GM23338 (cell line): ENCODE data around the gene PTGDR2. TPM values are rescaled to one million over a fixed set of nuclear protein-coding genes. Genes with fewer than 3 reads are reported as not detected.
A peak's percentile ranks its signal among the peaks of the same experiment; 100 is the strongest.

Experiments used
- ATAC-seq: fragments of 200-7000 bp; cut with Tn5 transposase; 3 replicates; pipeline ENCODE4 v1.9.1; 2020
- DNase-seq: peaks from one replicate; pipeline ENCODE4 v3.0.0-alpha.2; 2015; ENCODE audit warnings: low spot score
- H2AFZ ChIP-seq: fragments of 200-600 bp; sonication (generic); 2 replicates; pipeline ENCODE4 v1.8.0; 2016; ENCODE audit warnings: antibody characterized with exemption, mild to moderate bottlenecking, moderate library complexity
- H3F3A ChIP-seq: fragments of 200-600 bp; sonication (generic); replicated peaks from 2 replicates; pipeline ENCODE4 v1.8.0; 2017; ENCODE audit warnings: antibody characterized with exemption, mixed run types, low read depth
- H3K27ac ChIP-seq: fragments of 200-600 bp; sonication (generic); 2 replicates; pipeline ENCODE4 v1.6.1; 2016; ENCODE audit warnings: low read depth
- H3K27me3 ChIP-seq: fragments of 200-600 bp; sonication (generic); 2 replicates; pipeline ENCODE4 v1.8.0; 2016; ENCODE audit warnings: mild to moderate bottlenecking, mixed run types, moderate library complexity; ENCODE audit not compliant: insufficient read depth
- H3K36me3 ChIP-seq: fragments of 200-600 bp; sonication (generic); 2 replicates; pipeline ENCODE4 v1.8.0; 2016; ENCODE audit warnings: mild to moderate bottlenecking; ENCODE audit not compliant: insufficient read depth
- H3K4me1 ChIP-seq: fragments of 200-600 bp; sonication (generic); 2 replicates; pipeline ENCODE4 v1.8.0; 2016; ENCODE audit warnings: mild to moderate bottlenecking, moderate library complexity; ENCODE audit not compliant: insufficient read depth
- H3K4me2 ChIP-seq: fragments of 200-600 bp; sonication (generic); 2 replicates; pipeline ENCODE4 v1.7.1; 2017; ENCODE audit warnings: mixed run types
- H3K4me3 ChIP-seq: fragments of 200-600 bp; sonication (generic); 2 replicates; pipeline ENCODE4 v1.6.1; 2016; ENCODE audit warnings: mixed run types
- H3K79me2 ChIP-seq: fragments of 200-600 bp; sonication (generic); replicated peaks from 2 replicates; pipeline ENCODE4 v1.8.0; 2017; ENCODE audit warnings: mild to moderate bottlenecking; ENCODE audit not compliant: insufficient read depth
- H3K9me2 ChIP-seq: fragments of 200-600 bp; sonication (generic); 2 replicates; pipeline ENCODE4 v1.8.0; 2017; ENCODE audit not compliant: insufficient read depth
- H4K20me1 ChIP-seq: fragments of 200-600 bp; sonication (generic); replicated peaks from 2 replicates; pipeline ENCODE4 v1.8.0; 2017; ENCODE audit warnings: mild to moderate bottlenecking; ENCODE audit not compliant: insufficient read depth
- H3K27ac Mint-ChIP-seq: 2 replicates; pipeline ENCODE4 v1.8.0; 2020; ENCODE audit warnings: inconsistent platforms, mild to moderate bottlenecking, moderate library complexity, mixed read lengths
- H3K27me3 Mint-ChIP-seq: 3 replicates; pipeline ENCODE4 v1.8.0; 2022; ENCODE audit warnings: low read depth, mild to moderate bottlenecking, moderate library complexity, mixed read lengths, inconsistent platforms; ENCODE audit not compliant: insufficient read depth, poor library complexity
- H3K36me3 Mint-ChIP-seq: 3 replicates; pipeline ENCODE4 v1.8.0; 2021; ENCODE audit warnings: low read depth, mild to moderate bottlenecking, inconsistent platforms, moderate library complexity, mixed read lengths
- H3K4me1 Mint-ChIP-seq: 3 replicates; pipeline ENCODE4 v1.8.0; 2020; ENCODE audit warnings: mild to moderate bottlenecking, inconsistent platforms, mixed read lengths
- H3K4me3 Mint-ChIP-seq: 3 replicates; pipeline ENCODE4 v1.8.0; 2021; ENCODE audit warnings: moderate library complexity, mild to moderate bottlenecking, inconsistent platforms, mixed read lengths
- H3K9me3 Mint-ChIP-seq: 3 replicates; pipeline ENCODE4 v1.8.0; 2020; ENCODE audit warnings: moderate library complexity, mild to moderate bottlenecking, inconsistent platforms, mixed read lengths
- CREB1 ChIP-seq: fragments of 250-450 bp; sonication (Bioruptor Pico); IDR thresholded peaks from 2 replicates; pipeline ENCODE4 v1.5.0; 2020; ENCODE audit warnings: low read depth, mild to moderate bottlenecking, moderate library complexity
- EZH2 ChIP-seq: fragments of 200-600 bp; sonication (generic); IDR thresholded peaks from one replicate; pipeline ENCODE4 v1.8.0; 2017; ENCODE audit warnings: antibody characterized with exemption, mild to moderate bottlenecking, low read depth; ENCODE audit not compliant: unreplicated experiment
- EZH2phosphoT487 ChIP-seq: fragments of 200-600 bp; sonication (generic); IDR thresholded peaks from one replicate; pipeline ENCODE4 v1.8.1; 2018; ENCODE audit warnings: antibody characterized with exemption; ENCODE audit not compliant: unreplicated experiment
- JUNB ChIP-seq: IDR thresholded peaks from one replicate; pipeline ENCODE4 v1.6.1; 2016; ENCODE audit warnings: antibody characterized with exemption; ENCODE audit not compliant: unreplicated experiment
- NANOG ChIP-seq: IDR thresholded peaks from 2 replicates; pipeline ENCODE4 v1.6.1; 2016; ENCODE audit warnings: antibody characterized with exemption, borderline replicate concordance
- POLR2AphosphoS5 ChIP-seq: IDR thresholded peaks from 2 replicates; pipeline ENCODE4 v1.6.1; 2016; ENCODE audit warnings: antibody characterized with exemption, low read depth
- REST ChIP-seq: IDR thresholded peaks from one replicate; pipeline ENCODE4 v1.6.1; 2018; ENCODE audit warnings: antibody characterized with exemption; ENCODE audit not compliant: unreplicated experiment
- ZNF114 ChIP-seq: fragments of 250-450 bp; sonication (Bioruptor Pico); IDR thresholded peaks from 2 replicates; pipeline ENCODE4 v1.5.0; 2020; ENCODE audit warnings: mild to moderate bottlenecking, moderate library complexity
- ZNF331 ChIP-seq: fragments of 250-450 bp; sonication (Bioruptor Pico); IDR thresholded peaks from 2 replicates; pipeline ENCODE4 v1.5.0; 2020; ENCODE audit warnings: low read depth, mild to moderate bottlenecking, moderate library complexity
- polyA plus RNA-seq: library from polyadenylated mRNA; unstranded; fragments of >200 nt; fragmentation: Nextera tagmentation; extraction: Ambion mirVana; gene quantifications from 2 replicates; pipeline ENCODE4 v1.2.1, GENCODE V29; 2016
- total RNA-seq: library from RNA; depleted of rRNA; stranded (reverse); fragments of >200 nt; shearing (Covaris generic); gene quantifications from 2 replicates; pipeline ENCODE4 v1.2.3, GENCODE V29; 2014
- TF ChIP-seq, protein P1 (sequence below): IDR thresholded peaks from 2 replicates; pipeline ENCODE4 v1.6.1; 2016; ENCODE audit warnings: antibody characterized with exemption

PTGDR2 gene
- total and polyA plus RNA-seq, 2 experiments from 2014 or later, result 0.24 to 0.73 TPM

GRCh38 chr11:60890696-60891095 lies 34.9 kb upstream of the PTGDR2 start:
- DNase-seq, result no peak
- no peak for TF ChIP-seq JUNB
- Mint-ChIP-seq H3K4me3 (no peak overlapping the region), H3K9me3 (no peaks in the 10 kb centered on the region), H3K27ac (no peak overlapping the region), H3K36me3 (peaks cover 36% of the 10 kb centered on the region), H3K4me1 (no peaks in the 10 kb centered on the region), H3K27me3 (peaks cover 8% of the 10 kb centered on the region)
- Histone ChIP-seq H3K79me2 (no peaks in the 10 kb centered on the region), H3K4me2 (no peak overlapping the region), H3K27me3 (no peaks in the 10 kb centered on the region), H3K9me2 (no peaks in the 10 kb centered on the region), H3K4me3 (no peak overlapping the region), H3F3A (no peaks in the 10 kb centered on the region), H3K36me3 (peaks cover 20% of the 10 kb centered on the region), H2AFZ (no peak overlapping the region), H3K4me1 (no peaks in the 10 kb centered on the region), H3K27ac (no peak overlapping the region), H4K20me1 (peaks cover 2% of the 10 kb centered on the region; the same call in 1 of the 2 replicates)
- ATAC-seq, result no peak

DNA sequence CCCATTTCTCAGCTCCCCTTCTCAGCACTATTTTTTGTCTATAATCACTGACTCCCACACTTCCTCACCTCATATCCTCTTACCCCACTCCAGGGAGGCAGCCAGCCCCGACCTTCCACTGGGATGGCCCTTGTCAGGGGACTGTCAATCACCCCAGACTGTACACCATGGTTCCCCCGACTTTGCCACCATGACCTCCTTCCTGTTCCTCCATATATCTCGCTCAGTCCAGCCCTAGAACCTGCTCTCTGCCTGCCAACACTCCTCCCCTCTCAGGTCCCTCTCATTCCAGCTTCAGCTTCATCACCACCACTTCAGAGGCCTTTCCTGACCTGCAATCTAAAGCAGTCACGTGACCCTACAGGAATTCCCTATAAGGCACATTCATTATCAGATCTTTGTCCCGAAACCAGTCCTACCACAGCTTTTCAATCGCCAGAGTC lies 34.1 kb upstream of the PTGDR2 start:
- ATAC-seq, result no peak
- no peaks in the 10 kb centered on the region for H3K27me3 ChIP-seq
- no peaks in the 10 kb centered on the region for H3K4me1 ChIP-seq
- H3K36me3 ChIP-seq, result peaks cover 13% of the 10 kb centered on the region
- 0 out of 2 replicates have a peak overlapping the region, but pooled peaks have one; percentile 19 for H3K27ac ChIP-seq
- H3K4me3 Mint-ChIP-seq, result no peak overlapping the region
- H2AFZ ChIP-seq, result no peak overlapping the region
- H3K79me2 ChIP-seq, result no peaks in the 10 kb centered on the region
- H4K20me1 ChIP-seq, result peaks cover 4% of the 10 kb centered on the region
- DNase-seq, result no peak
- no peaks in the 10 kb centered on the region for H3F3A ChIP-seq
- no peaks in the 10 kb centered on the region for H3K4me1 Mint-ChIP-seq
- no peak overlapping the region for H3K4me3 ChIP-seq
- H3K4me2 ChIP-seq, result no peak overlapping the region
- no peaks in the 10 kb centered on the region for H3K9me2 ChIP-seq
- peaks cover 8% of the 10 kb centered on the region for H3K27me3 Mint-ChIP-seq
- H3K9me3 Mint-ChIP-seq, result no peaks in the 10 kb centered on the region
- TF ChIP-seq EZH2phosphoT487 (no peak), NANOG (no peak), REST (no peak), ZNF331 (CRISPR knock-in tag) (no peak), EZH2 (no peak), ZNF114 (CRISPR knock-in tag) (no peak), CREB1 (CRISPR knock-in tag) (no peak), POLR2AphosphoS5 (no peak), JUNB (no peak)
- TF ChIP-seq, protein P1, sequence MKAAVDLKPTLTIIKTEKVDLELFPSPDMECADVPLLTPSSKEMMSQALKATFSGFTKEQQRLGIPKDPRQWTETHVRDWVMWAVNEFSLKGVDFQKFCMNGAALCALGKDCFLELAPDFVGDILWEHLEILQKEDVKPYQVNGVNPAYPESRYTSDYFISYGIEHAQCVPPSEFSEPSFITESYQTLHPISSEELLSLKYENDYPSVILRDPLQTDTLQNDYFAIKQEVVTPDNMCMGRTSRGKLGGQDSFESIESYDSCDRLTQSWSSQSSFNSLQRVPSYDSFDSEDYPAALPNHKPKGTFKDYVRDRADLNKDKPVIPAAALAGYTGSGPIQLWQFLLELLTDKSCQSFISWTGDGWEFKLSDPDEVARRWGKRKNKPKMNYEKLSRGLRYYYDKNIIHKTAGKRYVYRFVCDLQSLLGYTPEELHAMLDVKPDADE, result no peak
- H3K27ac Mint-ChIP-seq, result peak overlapping the region; percentile 3; the same call in 1 of the 2 replicates
- peaks cover 28% of the 10 kb centered on the region for H3K36me3 Mint-ChIP-seq
